Ovary (tissue), 3 donors: ENCODE data around the gene C16orf96.

Experiments
- POLR2A ChIP-seq: fragments of 450-650 bp; IDR thresholded peaks from one replicate; pipeline ENCODE4 v1.6.1; 2017; ENCODE audit warnings: antibody characterized with exemption, mild to moderate bottlenecking, moderate library complexity
- TF ChIP-seq, protein P1 (sequence below), 3 donors: fragments of 450-650 bp in 2 of 3; fragments of 200-600 bp in 1 of 3; IDR thresholded peaks; one replicate each; pipeline versions ENCODE4 v1.5.1 to v1.8.0; 2016 to 2022; ENCODE audit warnings: antibody characterized with exemption in 3 of 3, mild to moderate bottlenecking in 1 of 3
- donor health status: DM: no; HTN: no; CAD: no.

DNA sequence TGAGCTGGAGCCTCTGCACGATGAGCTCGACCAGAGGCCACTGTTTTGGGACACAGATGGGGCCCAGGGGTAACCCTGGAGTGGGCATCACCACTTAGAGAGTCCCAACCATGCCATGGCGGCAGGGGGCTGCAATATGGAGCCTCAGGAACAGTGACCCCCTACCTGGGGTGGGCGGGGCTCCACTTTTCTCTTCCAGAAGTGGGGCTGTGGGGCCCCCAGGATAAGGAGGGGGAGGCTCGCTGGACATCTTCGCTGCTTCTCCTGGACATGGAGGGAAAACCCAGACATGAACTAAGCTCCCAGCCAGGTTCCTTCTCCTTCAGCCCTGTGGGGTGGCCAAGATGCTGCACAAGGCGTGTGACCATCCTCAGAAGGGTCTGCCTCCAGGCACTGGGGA, 42.3 kb upstream of the C16orf96 start:
- no peak for TF ChIP-seq POLR2A
- TF ChIP-seq, protein P1, sequence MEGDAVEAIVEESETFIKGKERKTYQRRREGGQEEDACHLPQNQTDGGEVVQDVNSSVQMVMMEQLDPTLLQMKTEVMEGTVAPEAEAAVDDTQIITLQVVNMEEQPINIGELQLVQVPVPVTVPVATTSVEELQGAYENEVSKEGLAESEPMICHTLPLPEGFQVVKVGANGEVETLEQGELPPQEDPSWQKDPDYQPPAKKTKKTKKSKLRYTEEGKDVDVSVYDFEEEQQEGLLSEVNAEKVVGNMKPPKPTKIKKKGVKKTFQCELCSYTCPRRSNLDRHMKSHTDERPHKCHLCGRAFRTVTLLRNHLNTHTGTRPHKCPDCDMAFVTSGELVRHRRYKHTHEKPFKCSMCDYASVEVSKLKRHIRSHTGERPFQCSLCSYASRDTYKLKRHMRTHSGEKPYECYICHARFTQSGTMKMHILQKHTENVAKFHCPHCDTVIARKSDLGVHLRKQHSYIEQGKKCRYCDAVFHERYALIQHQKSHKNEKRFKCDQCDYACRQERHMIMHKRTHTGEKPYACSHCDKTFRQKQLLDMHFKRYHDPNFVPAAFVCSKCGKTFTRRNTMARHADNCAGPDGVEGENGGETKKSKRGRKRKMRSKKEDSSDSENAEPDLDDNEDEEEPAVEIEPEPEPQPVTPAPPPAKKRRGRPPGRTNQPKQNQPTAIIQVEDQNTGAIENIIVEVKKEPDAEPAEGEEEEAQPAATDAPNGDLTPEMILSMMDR (IDR thresholded peaks at IDR 0.05), result no peak
